H1 (cell line): ENCODE data around the gene AOAH. TPM values are rescaled to one million over a fixed set of nuclear protein-coding genes. Genes with fewer than 3 reads are reported as not detected.

ENCODE experiments used
- CTCF ChIA-PET: fragments of 300-600 bp; sonication (Branson Sonifier 250); formaldehyde crosslinking; loops from one replicate; lab custom pipeline; 2021; ENCODE audit not compliant: partially characterized antibody; lab: Charles Lee
- POLR2A ChIA-PET: fragments of 300-600 bp; sonication (Branson Sonifier 250); formaldehyde crosslinking; loops from one replicate; lab custom pipeline; 2021; ENCODE audit warnings: inconsistent platforms; ENCODE audit not compliant: partially characterized antibody; lab: Charles Lee
- DNase-seq, 2 experiments: peaks; one replicate each; pipeline versions ENCODE4 v3.0.0 to v3.0.0-alpha.2; 2010 to 2022; ENCODE audit warnings: low spot score in 2 of 2, low read depth in 1 of 2, mixed read lengths in 1 of 2
- FAIRE-seq: peaks from 2 replicates; lab custom pipeline; 2011; peaks lifted over from hg19 to GRCh38; lab: Jason Lieb, UNC
- H2AFZ ChIP-seq: 2 replicates; pipeline ENCODE4 v1.8.1; 2012; ENCODE audit warnings: low read length, inconsistent platforms
- H2AK5ac ChIP-seq: 2 replicates; pipeline ENCODE4 v1.6.1; 2013; ENCODE audit warnings: low read depth, low read length
- H2BK120ac ChIP-seq: replicated peaks from 2 replicates; pipeline ENCODE3; 2013; ENCODE audit warnings: low read depth, low read length, inconsistent platforms
- H2BK12ac ChIP-seq: 2 replicates; pipeline ENCODE4 v1.6.1; 2013; ENCODE audit warnings: low read depth, low read length
- H2BK15ac ChIP-seq: 2 replicates; pipeline ENCODE4 v1.6.1; 2013; ENCODE audit warnings: low read length
- H2BK20ac ChIP-seq: 2 replicates; pipeline ENCODE4 v1.6.1; 2013; ENCODE audit warnings: low read length
- H2BK5ac ChIP-seq: 2 replicates; pipeline ENCODE4 v1.6.1; 2013; ENCODE audit warnings: low read depth, low read length
- H3K14ac ChIP-seq: 2 replicates; pipeline ENCODE4 v1.6.1; 2013; ENCODE audit warnings: inconsistent platforms; ENCODE audit not compliant: insufficient read length
- H3K18ac ChIP-seq: 2 replicates; pipeline ENCODE4 v1.6.1; 2013; ENCODE audit warnings: low read length; ENCODE audit errors: extremely low read depth
- H3K23ac ChIP-seq: 2 replicates; pipeline ENCODE4 v1.6.1; 2013; ENCODE audit warnings: inconsistent platforms; ENCODE audit not compliant: insufficient read length
- H3K23me2 ChIP-seq: 2 replicates; pipeline ENCODE4 v1.6.1; 2013; ENCODE audit warnings: low read depth, low read length
- H3K27ac ChIP-seq: 2 replicates; pipeline ENCODE4 v1.6.1; 2011; ENCODE audit warnings: low read depth, low read length, inconsistent platforms
- H3K27me3 ChIP-seq, 4 experiments: replicated peaks in 1 of 4; 1 replicate in 1 of 4; 2 replicates in 3 of 4; pipeline versions ENCODE4 v1.6.1 to v1.8.1; 2011 to 2013; ENCODE audit warnings: low read length in 3 of 4, mild to moderate bottlenecking in 3 of 4, inconsistent platforms in 2 of 4, mixed read lengths in 2 of 4, moderate library complexity in 1 of 4; ENCODE audit not compliant: control insufficient read depth in 3 of 4, insufficient read depth in 3 of 4; ENCODE audit errors: extremely low read depth in 1 of 4
- H3K36me3 ChIP-seq, 4 experiments: 2 replicates each; pipeline versions ENCODE4 v1.6.1 to v1.8.1; 2011 to 2013; ENCODE audit warnings: mild to moderate bottlenecking in 4 of 4, low read length in 3 of 4, moderate library complexity in 2 of 4, control low read depth in 1 of 4, inconsistent platforms in 1 of 4; ENCODE audit not compliant: insufficient read depth in 4 of 4, control insufficient read depth in 2 of 4
- H3K4ac ChIP-seq: replicated peaks from 2 replicates; pipeline ENCODE3; 2013; ENCODE audit warnings: low read length, low read depth, mixed read lengths, inconsistent platforms; ENCODE audit not compliant: insufficient read length
- H3K4me1 ChIP-seq, 4 experiments: replicated peaks in 1 of 4; 1 replicate in 1 of 4; 2 replicates in 3 of 4; pipeline versions ENCODE4 v1.6.1 to v1.8.1; 2011 to 2013; ENCODE audit warnings: low read length in 3 of 4, inconsistent platforms in 2 of 4, mixed read lengths in 1 of 4; ENCODE audit not compliant: insufficient read depth in 4 of 4, control insufficient read depth in 3 of 4
- H3K4me2 ChIP-seq, 2 experiments: 2 replicates each; pipeline versions ENCODE4 v1.6.1 to v1.8.1; 2011 to 2013; ENCODE audit warnings: low read depth in 2 of 2, low read length in 2 of 2, control low read depth in 1 of 2, inconsistent platforms in 1 of 2, mild to moderate bottlenecking in 1 of 2; ENCODE audit not compliant: insufficient read depth in 1 of 2
- H3K4me3 ChIP-seq, 4 experiments: fragments of 200-600, 300-600 bp in 1 of 4; sonication (generic), shearing (Covaris generic), sonication (Bioruptor Twin) in 1 of 4; 2 replicates each; pipeline versions ENCODE4 v1.5.1 to v1.8.1; 2011 to 2016; ENCODE audit warnings: low read length in 4 of 4, low read depth in 3 of 4, control low read depth in 2 of 4, inconsistent platforms in 2 of 4, mild to moderate bottlenecking in 2 of 4, mixed read lengths in 1 of 4, moderate library complexity in 1 of 4; ENCODE audit not compliant: insufficient read depth in 2 of 4; ENCODE audit errors: extremely low read depth in 1 of 4
- H3K56ac ChIP-seq: replicated peaks from 2 replicates; pipeline ENCODE3; 2013; ENCODE audit warnings: low read depth, mild to moderate bottlenecking, mixed read lengths, low read length, inconsistent platforms; ENCODE audit not compliant: insufficient read length
- H3K79me1 ChIP-seq: 2 replicates; pipeline ENCODE4 v1.6.1; 2013; ENCODE audit warnings: low read depth, low read length, control low read depth
- H3K79me2 ChIP-seq, 2 experiments: 2 replicates each; pipeline versions ENCODE4 v1.6.1 to v1.8.1; 2012 to 2013; ENCODE audit warnings: low read length in 2 of 2, mild to moderate bottlenecking in 2 of 2, inconsistent platforms in 1 of 2; ENCODE audit not compliant: insufficient read depth in 2 of 2, control insufficient read depth in 1 of 2
- H3K9ac ChIP-seq, 4 experiments: replicated peaks in 1 of 4; 1 replicate in 1 of 4; 2 replicates in 3 of 4; pipeline versions ENCODE4 v1.6.1 to v1.8.1; 2011 to 2013; ENCODE audit warnings: low read depth in 3 of 4, low read length in 3 of 4, control low read depth in 2 of 4, mild to moderate bottlenecking in 2 of 4, moderate library complexity in 2 of 4, inconsistent platforms in 1 of 4; ENCODE audit errors: extremely low read depth in 1 of 4
- H3K9me3 ChIP-seq, 2 experiments: 2 replicates each; pipeline versions ENCODE4 v1.6.1 to v1.8.1; 2012 to 2013; ENCODE audit warnings: mild to moderate bottlenecking in 2 of 2, moderate library complexity in 2 of 2, control low read depth in 1 of 2, inconsistent platforms in 1 of 2, low read depth in 1 of 2, low read length in 1 of 2, mixed read lengths in 1 of 2; ENCODE audit not compliant: insufficient read depth in 2 of 2
- H4K20me1 ChIP-seq, 2 experiments: replicated peaks in 1 of 2; 2 replicates each; pipeline versions ENCODE3 to v1.8.1; 2011 to 2013; ENCODE audit warnings: inconsistent platforms in 2 of 2, low read length in 2 of 2, mild to moderate bottlenecking in 1 of 2; ENCODE audit not compliant: insufficient read depth in 2 of 2, control insufficient read depth in 1 of 2
- H4K5ac ChIP-seq: 2 replicates; pipeline ENCODE4 v1.6.1; 2013; ENCODE audit warnings: low read length, low read depth, mixed read lengths, inconsistent platforms; ENCODE audit not compliant: insufficient read length
- H4K8ac ChIP-seq: 2 replicates; pipeline ENCODE4 v1.8.0; 2013; ENCODE audit warnings: mild to moderate bottlenecking, moderate library complexity, low read length, inconsistent platforms; ENCODE audit not compliant: insufficient read depth; ENCODE audit errors: extremely low read depth
- H4K91ac ChIP-seq: replicated peaks from 2 replicates; pipeline ENCODE3; 2013; ENCODE audit warnings: low read length, mixed read lengths, inconsistent platforms; ENCODE audit not compliant: insufficient read length
- CHD1 ChIP-seq: IDR thresholded peaks from 2 replicates; pipeline ENCODE4 v1.6.1; 2012; ENCODE audit warnings: low read depth, low read length, improper control_type of control experiment
- EGR1 ChIP-seq: IDR thresholded peaks from 2 replicates; pipeline ENCODE4 v1.6.1; 2011; ENCODE audit warnings: low read depth, low read length, borderline replicate concordance
- EZH2 ChIP-seq: fragments of 200-600 bp; sonication (generic); IDR thresholded peaks from 2 replicates; pipeline ENCODE4 v1.7.1; 2012; ENCODE audit warnings: low read depth, mild to moderate bottlenecking, moderate library complexity, low read length, inconsistent platforms; ENCODE audit not compliant: severe bottlenecking
- FOSL1 ChIP-seq: IDR thresholded peaks from 2 replicates; pipeline ENCODE4 v1.6.1; 2011; ENCODE audit warnings: mild to moderate bottlenecking, low read depth, low read length, moderate library complexity; ENCODE audit not compliant: insufficient read depth
- GTF2F1 ChIP-seq: IDR thresholded peaks from 2 replicates; pipeline ENCODE4 v1.6.1; 2012; ENCODE audit warnings: low read depth, low read length, improper control_type of control experiment, borderline replicate concordance
- KDM5A ChIP-seq: fragments of 200-600 bp; IDR thresholded peaks from 2 replicates; pipeline ENCODE4 v1.7.1; 2012; ENCODE audit warnings: mild to moderate bottlenecking, low read length, inconsistent platforms, mixed read lengths
- NRF1 ChIP-seq: IDR thresholded peaks from 2 replicates; pipeline ENCODE4 v1.6.1; 2011; ENCODE audit warnings: mild to moderate bottlenecking, low read depth, low read length, improper control_type of control experiment
- POLR2A ChIP-seq, 2 experiments: IDR thresholded peaks; 1 replicate in 1 of 2; 2 replicates in 1 of 2; pipeline ENCODE4 v1.6.1; 2011; ENCODE audit warnings: low read depth in 2 of 2, low read length in 2 of 2, mild to moderate bottlenecking in 2 of 2; ENCODE audit errors: control extremely low read depth in 1 of 2
- RAD21 ChIP-seq, 2 experiments: IDR thresholded peaks in 1 of 2; conservative IDR thresholded peaks in 1 of 2; 2 replicates each; pipeline ENCODE4 v1.6.1; 2011; ENCODE audit warnings: low read depth in 2 of 2, low read length in 2 of 2, improper control_type of control experiment in 1 of 2, inconsistent platforms in 1 of 2, mild to moderate bottlenecking in 1 of 2, moderate library complexity in 1 of 2
- SRF ChIP-seq: IDR thresholded peaks from 2 replicates; pipeline ENCODE4 v1.6.1; 2011; ENCODE audit warnings: mild to moderate bottlenecking, low read depth, low read length, moderate library complexity
- WGBS, 2 experiments: shearing (Covaris generic) in 1 of 2; methylation state at CpG; one replicate each; pipeline versions ENCODE4 v1.1.6 to v1.1.7; 2013 to 2015; ENCODE audit warnings: low lambda C conversion rate in 2 of 2, mixed read lengths in 2 of 2, inconsistent platforms in 1 of 2, low coverage in 1 of 2, missing lambda C conversion rate in 1 of 2; ENCODE audit not compliant: insufficient replicate concordance in 2 of 2, insufficient coverage in 1 of 2, insufficient read length in 1 of 2; ENCODE audit errors: extremely low coverage in 1 of 2, missing lambda C conversion rate in 1 of 2; 5-methylcytosine and 5-hydroxymethylcytosine counted together
- polyA plus RNA-seq, 7 experiments: library from polyadenylated mRNA; depleted of rRNA in 3 of 7; stranded (reverse) in 5 of 7; unstranded in 2 of 7; fragments of >200 nt in 5 of 7; fragments of 200-250 nt in 2 of 7; gene quantifications; 1 replicate in 5 of 7; 2 replicates in 1 of 7; 4 replicates in 1 of 7; pipeline versions ENCODE4 v1.2.1 to v1.2.3, GENCODE V29; 2011 to 2013; ENCODE audit warnings: missing spikeins in 2 of 7, mixed read lengths in 2 of 7
- total RNA-seq: library from RNA; stranded (reverse); fragmentation: NEBNext Ultra II Directional; extraction: Animal tissue kit (Norgen Biotek cat#: 25700); gene quantifications from 2 replicates; pipeline ENCODE4 v1.2.1, GENCODE V29; 2021
- TF ChIP-seq, protein P1 (sequence below): IDR thresholded peaks from 2 replicates; pipeline ENCODE4 v1.6.1; 2012; ENCODE audit warnings: inconsistent platforms

The AOAH gene
- total and polyA plus RNA-seq, 2 of the 8 experiments (the other 6 are each of a cell fraction or from before 2014, with no cell fraction given) = 0.08 TPM; not detected in 1

DNA sequence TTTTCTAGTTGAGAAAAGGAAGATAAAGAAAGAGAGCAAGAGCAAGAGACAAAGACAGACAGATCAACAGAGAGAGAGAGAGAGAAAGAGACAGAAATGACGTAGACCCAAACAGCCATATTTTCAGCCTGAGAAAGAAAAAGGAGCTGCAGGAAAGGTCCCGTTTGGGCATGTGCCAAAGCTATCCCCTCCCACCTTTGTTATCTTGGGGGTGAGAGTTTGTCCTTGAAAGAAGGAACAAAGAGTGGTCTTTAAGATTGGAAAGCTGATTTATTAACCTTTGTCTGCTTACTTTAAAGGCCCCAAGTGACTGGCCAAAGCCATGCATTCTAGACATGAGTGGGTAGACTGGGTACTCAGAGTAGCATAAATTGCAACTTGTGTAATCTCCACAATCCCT lies 98.2 kb downstream of the AOAH start:
- Histone ChIP-seq H4K8ac (no peak overlapping the region), H2AFZ (no peak overlapping the region; the same call in 1 of the 2 replicates), H4K5ac (no peak overlapping the region), H4K91ac (no peak overlapping the region)
- FAIRE-seq = no peak
- CTCF ChIA-PET = interaction anchor here (0.6 to 2.0 kb wide), 5 partner anchors 15 to 136 kb away, joined by 3 to 10 read pairs (median 4); no protein-coding TSS in a partner anchor
- TF ChIP-seq, protein P1, sequence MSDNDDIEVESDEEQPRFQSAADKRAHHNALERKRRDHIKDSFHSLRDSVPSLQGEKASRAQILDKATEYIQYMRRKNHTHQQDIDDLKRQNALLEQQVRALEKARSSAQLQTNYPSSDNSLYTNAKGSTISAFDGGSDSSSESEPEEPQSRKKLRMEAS = no peak
- TF ChIP-seq SRF = no peak
- TF ChIP-seq EGR1 = no peak
- no peak for TF ChIP-seq NRF1
- no peak for TF ChIP-seq CHD1
- no peak for TF ChIP-seq GTF2F1
- TF ChIP-seq RAD21 (IDR thresholded peaks at IDR 0.05 in 1 of 2, conservative IDR thresholded peaks at IDR 0.05 in 1 of 2; ENCODE audit: low read depth in 2 of 2, low read length in 2 of 2) = no peak
- TF ChIP-seq KDM5A = no peak
- TF ChIP-seq FOSL1 = no peak
- no peak for TF ChIP-seq EZH2
- no peak for TF ChIP-seq POLR2A (IDR thresholded peaks at IDR 0.05; ENCODE audit: control extremely low read depth in 1 of 2, low read depth in 2 of 2, low read length in 2 of 2)
- TF ChIP-seq, all 59 proteins: peak for 0
- no peak overlapping the region for H3K4me2 ChIP-seq
- H2BK20ac ChIP-seq = no peak overlapping the region
- no peaks in the 10 kb centered on the region for H4K20me1 ChIP-seq
- H3K9ac ChIP-seq = no peak overlapping the region
- 85% methylated on average over 2 of the region's 2 CpGs; no CpG with 5 or more reads in 1 of the 2 experiments for WGBS, 2 experiments
- no peak overlapping the region for H3K4ac ChIP-seq
- no peak overlapping the region for H2BK15ac ChIP-seq
- H3K79me1 ChIP-seq = no peaks in the 10 kb centered on the region; the same call in 1 of the 2 replicates
- H3K27me3 ChIP-seq = no peaks in the 10 kb centered on the region
- H3K9me3 ChIP-seq = no peaks in the 10 kb centered on the region
- POLR2A ChIA-PET = no interaction called here
- no peaks in the 10 kb centered on the region for H3K23me2 ChIP-seq
- no peaks in the 10 kb centered on the region for H3K4me1 ChIP-seq
- no peak overlapping the region for H3K14ac ChIP-seq
- no peak overlapping the region for H3K56ac ChIP-seq
- H3K79me2 ChIP-seq = no peaks in the 10 kb centered on the region
- no peak overlapping the region for H3K27ac ChIP-seq
- no peak overlapping the region for H3K4me3 ChIP-seq
- H3K36me3 ChIP-seq = no peaks in the 10 kb centered on the region
- no peak overlapping the region for H3K23ac ChIP-seq
- H2AK5ac ChIP-seq = no peak overlapping the region
- no peak overlapping the region for H3K18ac ChIP-seq
- no peak overlapping the region for H2BK120ac ChIP-seq
- H2BK5ac ChIP-seq = no peak overlapping the region
- DNase-seq = no peak
- no peak overlapping the region for H2BK12ac ChIP-seq
